Measurements from ENCODE around the gene TUBGCP2.
"Not testable (repeated sequence)": the region's sequence is repeated elsewhere in the genome, so short reads cannot be mapped to it uniquely, and the experiment has no call there.

TUBGCP2 gene

DNA sequence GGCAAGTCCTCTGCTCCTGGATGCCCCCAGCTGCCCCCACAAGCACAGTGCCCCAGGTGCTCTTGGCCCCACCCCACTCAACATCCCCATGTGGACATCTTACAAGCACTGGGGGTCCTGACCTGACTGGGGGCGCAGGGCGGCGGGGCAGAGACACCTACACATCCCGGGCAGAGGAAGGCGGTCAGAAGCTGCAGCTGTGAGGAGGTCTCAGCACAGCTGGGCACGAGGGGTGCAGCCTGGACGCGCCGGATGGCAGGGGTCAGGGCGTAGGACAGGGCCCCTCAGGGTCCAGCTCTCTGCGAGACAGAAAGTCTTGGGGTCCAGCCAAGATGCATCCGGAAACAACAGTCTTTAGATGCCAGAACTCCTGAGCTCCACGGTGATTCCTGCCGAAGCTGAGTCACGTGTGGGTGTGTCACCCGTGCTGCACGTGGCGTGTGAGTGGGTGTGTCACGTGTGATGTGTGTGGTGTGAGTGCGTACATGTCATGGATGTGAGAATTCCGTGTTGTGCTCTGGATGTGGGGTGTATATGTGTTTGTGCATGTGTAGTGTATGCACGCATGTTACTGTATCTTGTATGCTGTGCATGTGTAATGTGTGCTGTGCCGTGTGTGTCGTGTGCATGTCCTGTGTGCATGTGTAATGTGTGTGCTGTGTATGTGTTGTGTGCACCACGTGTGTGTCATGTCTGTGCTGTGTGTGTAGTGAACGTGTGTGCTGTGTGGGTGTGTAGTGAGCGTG is 65.9 kb downstream of the TUBGCP2 start:
- no peak for DNase-seq

DNA sequence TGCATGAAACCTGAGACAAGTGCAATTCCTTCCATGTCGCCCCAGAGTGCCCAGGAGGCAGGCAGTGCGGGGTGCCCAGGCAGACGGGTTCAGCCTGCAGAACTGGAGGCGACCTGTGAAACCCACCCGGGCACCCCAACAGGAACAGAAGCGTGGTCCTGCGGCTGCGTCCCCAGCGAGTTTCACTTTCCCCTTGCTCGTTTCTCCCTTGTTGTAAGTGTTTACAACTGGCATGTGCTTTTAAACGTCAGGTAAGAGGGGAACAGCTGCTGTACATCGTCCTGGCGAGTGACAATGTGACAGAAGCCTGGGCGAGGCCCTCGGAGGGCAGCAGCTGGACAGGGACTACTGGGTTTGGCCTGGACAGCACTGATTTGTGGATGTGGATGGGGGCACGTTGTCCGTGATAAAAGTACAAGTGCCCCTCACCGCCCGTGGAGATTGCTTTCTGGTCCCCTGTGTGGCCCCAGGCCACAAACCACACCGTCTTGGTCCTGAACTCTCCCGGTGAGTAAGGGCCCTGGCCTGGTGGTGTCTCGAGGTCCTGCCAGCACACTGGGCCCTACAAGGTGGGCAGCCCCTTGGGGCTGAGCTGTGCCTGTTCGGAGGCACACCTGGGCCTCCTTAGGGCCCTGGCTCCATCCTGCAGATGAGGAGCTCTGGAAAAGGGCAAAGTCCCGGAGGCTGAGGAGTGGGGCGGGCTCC is 67.0 kb downstream of the TUBGCP2 start:
- no peak for DNase-seq

DNA sequence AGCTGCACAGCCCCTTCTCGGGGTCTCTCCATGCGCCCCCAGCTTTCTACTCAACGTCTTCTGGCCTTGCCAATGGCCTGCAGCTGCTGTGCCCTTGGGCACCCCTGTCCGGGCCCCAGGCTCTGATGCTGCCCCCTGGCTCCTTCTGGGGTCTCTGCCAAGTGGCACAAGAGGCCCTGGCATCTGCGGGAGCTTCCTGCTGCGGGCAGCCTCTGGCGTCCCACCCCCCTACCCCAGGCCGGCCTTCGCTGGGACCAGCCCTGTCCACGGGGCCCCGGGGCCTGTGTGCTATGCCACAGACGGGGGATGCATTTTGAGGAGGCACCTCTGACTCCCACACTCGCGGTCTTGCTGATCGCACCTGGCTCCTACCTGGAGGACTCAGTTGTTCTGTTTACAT is 68.7 kb downstream of the TUBGCP2 start:
- DNase-seq = no peak

DNA sequence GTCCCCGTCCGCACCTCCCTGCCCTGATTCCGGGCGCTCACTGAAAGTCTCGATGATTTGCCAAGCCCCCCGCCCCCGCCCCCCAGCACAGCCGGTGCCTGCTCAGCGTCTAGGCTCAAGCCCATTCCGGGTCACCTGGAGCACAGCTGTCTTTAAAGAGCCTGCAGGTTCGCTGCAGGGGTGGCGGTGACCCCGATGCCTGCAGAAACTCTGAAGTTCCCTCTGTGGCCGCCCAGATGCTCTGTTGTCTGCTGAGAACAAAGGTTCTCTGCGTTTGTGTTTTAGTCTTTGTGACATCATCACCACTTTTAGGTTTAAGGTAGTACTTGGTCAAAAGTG is 70.2 kb downstream of the TUBGCP2 start:
- no peak for DNase-seq

DNA sequence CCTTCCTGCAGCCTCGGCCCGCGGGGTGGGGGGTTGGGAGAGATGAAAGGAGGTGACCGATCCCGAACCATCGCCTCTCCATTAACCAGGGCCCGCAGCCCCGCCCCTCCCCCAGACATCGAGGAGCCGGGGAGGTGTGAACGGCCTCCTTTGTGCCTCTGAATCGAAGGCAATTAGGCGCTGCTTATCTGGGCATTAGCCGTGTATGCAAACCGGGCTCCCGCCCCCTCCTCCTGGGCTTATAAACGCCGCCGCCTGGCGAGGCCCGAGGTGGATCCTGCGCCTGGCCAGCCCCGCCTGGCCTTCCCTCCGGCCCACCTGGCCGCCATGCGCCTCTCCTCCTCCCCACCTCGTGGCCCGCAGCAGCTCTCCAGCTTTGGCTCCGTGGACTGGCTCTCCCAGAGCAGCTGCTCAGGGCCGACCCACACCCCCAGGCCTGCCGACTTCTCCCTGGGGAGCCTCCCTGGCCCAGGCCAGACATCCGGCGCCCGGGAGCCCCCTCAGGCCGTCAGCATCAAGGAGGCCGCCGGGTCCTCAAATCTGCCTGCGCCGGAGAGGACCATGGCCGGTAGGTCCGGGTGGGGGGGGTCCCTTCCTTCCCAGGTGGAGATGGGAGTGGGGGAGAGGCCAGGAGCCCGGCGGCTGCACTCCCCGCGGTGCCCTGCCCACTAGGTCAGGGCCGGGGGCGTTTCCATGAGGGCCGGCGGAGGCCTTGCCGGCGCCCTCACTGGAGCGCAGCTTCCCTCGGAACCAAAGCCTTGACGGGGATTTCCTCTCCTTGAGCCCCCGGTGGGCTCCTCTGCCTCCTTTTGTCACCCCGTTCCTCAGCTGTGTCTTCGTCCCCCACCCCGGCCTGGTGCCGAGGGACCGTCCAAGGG is 70.8 kb downstream of the TUBGCP2 start, which contains the start of gene VENTX:
Gene VENTX, plus strand, starts transcription at position 268 of the 878 bp plus-strand sequence. Its CDS starts 60 bp downstream, at position 328.
- peak; percentile 16 for DNase-seq

DNA sequence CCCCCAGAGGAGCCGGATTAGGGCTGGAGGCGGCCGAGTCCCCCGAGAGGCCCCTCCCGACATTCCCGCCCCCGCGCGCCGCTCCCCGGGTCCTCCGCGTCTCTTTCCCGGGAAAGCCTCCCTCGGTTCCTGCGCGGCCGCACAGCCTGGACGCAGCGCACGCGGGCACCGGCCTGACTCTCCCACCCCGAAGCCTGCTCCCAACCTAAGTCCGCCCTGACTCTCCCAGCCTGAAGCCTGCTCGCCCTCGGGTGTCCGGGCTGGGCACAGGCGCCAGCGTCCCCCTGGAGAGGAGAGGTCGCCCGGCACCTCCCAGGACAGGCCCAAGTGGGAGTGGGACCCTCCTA is 71.5 kb downstream of the TUBGCP2 start:
- no peak for DNase-seq

DNA sequence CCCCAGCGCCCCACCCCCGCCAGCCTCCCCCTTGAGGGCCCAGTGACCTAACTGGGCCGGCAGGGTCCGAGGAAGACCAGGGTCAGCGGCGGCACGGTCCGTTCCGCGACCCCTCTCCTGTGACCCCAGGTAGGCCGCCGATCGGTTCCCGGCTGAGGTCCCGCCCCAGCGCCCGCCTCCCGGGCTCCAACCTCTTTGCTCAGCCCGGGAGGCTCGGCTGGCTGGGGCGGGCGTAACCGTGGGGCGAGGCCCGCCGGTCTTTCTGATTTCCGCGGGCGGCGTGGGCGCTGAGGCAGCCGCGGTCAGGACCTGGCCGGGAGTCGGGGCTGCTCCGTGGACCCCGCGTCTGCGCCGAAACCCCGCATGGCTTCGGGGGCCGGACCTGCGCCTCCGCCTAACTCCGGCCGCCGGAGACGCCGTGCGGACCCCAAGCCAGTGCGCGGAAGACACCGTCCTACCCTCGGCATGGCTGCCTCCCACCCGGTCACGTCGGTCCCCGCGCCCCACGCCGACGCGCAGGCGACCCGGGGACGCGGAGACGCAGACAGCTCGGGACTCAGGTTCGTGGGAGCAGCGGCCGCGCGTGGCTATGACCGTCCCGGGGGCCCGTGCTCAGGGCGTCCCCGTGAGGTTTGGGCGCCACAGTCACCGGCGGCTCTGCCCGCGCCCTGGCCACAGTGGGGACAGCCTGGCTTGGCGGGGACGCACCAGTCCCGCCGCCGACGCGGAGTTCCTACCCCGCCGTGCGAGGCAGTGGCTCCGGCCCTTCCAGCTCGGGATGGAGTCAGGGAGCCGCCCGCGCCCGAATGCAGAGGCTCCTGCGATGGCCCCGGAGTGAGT is 72.1 kb downstream of the TUBGCP2 start:
- no peak for DNase-seq

DNA sequence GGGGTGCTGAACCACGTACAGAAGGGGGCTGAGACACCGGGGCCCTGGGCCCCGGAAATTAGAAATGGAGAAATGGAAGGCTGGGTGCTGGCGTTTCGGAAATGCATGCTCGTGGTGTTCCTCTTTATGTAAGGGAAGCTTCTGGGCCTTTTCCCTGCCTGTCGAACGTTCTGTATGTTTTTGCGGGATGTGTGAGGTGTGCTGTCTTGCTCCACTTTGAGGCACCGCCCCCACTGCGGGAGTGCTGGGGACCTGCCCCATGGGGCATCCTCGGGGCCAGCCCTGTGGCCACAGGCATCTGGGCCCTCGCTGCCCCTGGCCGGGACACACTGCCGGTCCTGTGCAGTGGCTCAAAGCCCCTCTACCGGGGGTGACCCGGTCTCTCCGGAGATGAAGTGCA is 72.7 kb downstream of the TUBGCP2 start:
- DNase-seq = no peak

DNA sequence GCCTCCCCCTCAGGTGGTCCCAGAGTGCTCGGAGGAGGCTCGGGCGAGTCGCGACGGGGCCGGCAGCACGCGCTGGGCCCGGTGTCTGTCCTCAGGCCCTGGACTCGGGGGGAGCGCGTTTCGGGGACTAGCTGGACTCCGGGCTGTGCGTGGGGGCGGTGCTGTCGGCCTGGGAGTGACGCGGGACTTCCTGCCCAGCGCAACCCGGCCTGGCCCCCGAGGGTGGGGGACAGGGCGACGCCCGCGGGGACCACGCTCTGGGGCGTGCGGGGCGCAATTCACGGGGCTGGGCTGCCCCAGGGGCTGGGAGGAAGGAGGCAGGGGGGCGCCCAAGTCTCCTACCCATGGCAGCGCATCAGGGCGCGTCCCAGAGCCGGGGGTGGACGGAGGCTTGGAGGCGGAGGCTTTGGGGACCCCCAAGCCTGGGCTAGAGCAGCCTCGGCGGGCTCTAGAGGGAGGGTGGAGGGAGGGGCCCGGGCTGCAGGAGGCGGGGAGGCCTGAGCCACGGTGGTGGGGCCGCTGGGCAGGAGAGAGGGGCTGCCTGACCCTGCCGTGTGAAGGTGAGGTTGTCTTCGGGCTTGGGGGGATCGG is 73.3 kb downstream of the TUBGCP2 start:
- DNase-seq = no peak

DNA sequence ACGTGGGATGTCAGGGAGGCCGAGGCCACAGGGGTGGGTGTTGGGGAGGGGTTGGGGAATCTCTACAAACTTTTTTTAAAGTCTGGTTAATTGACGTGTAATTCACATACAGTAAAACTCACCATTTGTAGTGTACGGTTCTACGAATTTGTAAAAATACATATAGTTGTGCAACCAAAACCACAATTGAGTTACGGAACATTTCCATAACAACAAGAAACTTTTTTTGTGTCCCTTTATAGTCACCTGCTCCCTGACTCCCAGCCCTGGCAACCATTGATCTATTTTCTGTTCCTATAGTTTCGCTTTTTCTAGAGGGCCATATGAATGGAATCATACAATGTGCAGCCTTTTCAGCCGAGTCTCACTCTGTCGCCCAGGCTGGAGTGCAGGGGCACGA is 73.9 kb downstream of the TUBGCP2 start:
- DNase-seq = not testable (repeated sequence)

DNA sequence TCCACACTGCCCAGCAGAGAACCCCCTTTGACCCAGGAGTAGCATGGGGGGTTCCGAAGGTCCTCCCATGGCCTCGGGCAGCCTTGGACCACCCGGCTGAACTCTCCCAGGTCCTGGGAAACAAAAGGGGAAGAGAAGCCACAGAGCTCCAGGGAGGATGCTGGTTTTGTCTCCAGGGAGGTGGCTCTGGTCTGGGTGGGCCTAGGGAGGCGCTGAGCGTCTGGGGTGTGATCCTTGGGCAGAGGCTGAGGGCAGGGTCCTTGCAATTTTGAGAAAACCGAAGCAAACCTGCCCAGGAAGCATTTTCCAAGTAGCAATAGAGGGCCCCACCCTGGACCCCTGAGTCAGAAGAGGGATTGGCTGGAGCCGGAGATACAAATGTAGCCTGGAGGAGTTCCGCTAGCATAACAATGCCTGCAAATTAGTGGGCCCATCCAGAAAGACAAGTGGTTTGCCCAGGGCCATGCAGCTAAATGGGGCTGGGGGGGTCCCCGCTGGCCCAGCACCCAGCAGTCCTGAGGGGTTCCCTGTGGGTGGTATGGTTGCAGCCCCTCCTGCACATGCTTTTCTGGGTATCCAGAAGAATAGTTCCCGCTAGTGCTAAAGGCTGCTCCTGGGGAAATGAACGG is 76.6 kb downstream of the TUBGCP2 start:
- no peak for DNase-seq

DNA sequence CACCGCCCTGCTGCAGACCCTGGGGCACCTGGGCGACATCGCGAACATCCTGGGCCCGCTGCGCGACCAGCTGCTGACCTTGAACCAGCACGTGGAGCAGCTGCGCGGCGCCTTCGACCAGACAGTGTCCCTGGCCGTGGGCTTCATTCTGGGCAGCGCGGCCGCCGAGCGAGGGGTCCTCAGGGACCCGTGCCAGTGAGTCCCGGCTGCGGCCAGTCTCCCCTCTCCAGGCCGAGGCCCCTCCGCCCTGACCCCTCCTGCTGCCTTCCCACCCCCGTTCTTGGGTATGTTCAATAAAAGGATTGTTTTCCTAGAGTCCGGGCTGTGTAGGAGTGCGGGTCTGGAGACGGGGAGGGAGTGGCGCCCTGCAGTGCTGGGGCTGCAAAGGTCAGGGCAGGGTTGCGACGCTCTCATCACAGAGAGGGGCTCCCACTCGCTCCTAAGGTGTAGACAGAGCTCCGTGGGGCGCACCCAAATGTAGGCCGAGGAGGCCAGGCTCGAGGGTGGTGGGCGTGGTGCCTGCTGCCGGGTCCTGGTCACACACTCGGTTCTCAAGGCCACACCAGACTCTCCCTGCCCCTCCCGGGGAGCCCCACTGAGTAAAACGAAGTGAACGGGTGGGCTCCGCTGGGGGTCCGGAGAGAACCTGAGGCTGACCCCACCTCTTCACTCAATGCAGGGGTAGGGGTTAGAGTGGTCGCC is 77.3 kb downstream of the TUBGCP2 start:
- no peak for DNase-seq

DNA sequence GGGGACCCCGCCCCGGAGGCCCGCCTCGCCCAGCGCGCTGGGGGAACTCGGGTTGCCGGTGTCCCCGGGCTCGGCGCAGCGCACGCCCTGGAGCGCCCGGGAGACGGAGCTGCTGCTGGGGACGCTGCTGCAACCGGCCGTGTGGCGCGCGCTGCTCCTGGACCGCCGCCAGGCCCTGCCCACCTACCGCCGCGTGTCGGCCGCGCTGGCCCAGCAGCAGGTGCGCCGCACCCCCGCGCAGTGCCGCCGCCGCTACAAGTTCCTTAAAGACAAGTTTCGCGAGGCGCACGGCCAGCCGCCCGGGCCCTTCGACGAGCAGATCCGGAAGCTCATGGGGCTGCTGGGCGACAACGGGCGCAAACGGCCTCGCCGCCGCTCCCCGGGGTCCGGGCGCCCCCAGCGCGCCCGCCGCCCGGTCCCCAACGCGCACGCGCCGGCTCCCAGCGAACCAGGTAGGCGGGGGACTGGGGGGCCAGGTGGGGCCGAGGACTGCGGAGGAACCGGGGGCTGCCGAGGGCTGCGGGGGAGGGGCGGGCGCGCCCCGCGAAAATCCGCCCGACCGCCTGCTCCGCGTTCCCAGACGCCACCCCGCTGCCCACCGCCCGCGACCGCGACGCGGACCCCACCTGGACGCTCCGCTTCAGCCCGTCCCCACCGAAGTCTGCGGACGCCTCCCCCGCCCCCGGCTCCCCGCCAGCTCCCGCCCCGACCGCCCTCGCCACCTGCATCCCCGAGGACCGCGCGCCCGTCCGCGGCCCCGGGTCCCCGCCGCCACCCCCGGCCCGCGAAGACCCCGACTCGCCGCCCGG is 78.1 kb downstream of the TUBGCP2 start:
- DNase-seq = no peak

DNA sequence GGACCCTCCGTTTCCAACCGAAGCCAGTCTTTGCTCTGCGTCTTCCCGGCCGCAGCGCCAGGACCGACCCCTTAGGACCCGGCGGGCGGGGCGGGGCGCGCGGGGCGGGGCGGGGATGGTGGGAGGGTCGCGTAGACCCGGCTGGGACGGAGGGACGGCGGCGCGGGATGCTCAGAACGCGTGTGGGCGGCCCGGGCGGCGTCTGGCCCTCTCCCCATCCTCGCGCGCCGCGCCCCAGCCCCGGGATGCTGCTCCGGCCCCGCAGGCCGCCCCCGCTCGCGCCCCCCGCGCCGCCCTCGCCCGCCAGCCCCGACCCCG is 78.7 kb downstream of the TUBGCP2 start, which contains the start of gene UTF1:
Gene UTF1, plus strand, starts transcription at position 174 of the 318 bp plus-strand sequence. Its CDS starts 72 bp downstream, at position 246.
- no peak for DNase-seq

DNA sequence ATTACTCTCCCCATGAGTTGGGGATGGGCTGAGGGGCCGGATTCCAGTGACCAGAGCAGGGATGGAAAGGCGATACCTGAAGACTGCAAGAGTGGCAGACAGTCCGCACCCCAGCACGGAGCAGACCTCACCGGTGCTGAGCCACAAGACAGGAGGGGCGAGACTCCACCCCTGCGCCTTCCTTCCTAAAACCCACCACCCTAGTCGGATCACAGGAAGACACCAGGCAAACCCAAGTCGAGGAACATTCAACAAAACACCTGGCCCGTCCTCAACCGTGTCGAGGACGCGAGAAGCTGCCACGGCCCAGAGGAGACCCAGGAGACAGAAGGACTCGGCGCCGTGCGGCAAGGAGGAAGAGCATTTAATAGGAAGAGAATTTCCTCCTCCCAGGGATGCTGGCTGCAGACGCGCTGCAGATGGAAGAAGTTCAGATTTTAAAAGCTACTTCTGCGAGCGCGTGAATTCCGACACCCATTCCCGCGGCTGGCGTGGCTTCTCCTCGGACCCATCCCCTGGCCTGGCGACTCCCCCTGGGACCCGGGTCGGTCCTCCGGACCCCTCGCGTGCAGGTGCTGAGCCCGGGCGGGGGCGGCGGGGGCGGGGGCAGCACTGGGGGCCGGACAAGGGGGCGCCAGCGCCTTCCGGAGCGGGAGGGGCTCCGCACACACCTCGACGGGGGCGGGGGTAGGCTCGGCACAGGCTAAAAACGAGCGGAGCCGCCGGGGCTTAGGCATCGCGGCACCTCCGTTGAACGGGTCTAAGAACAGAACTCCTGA is 79.2 kb downstream of the TUBGCP2 start:
- DNase-seq = no peak
